Fibroblast of skin of back (primary cell): Measurements from ENCODE around the gene PDLIM5.

Experiments
- DNase-seq: peaks from one replicate; pipeline ENCODE4 v3.0.0-alpha.2; 2013

PDLIM5 gene

DNA sequence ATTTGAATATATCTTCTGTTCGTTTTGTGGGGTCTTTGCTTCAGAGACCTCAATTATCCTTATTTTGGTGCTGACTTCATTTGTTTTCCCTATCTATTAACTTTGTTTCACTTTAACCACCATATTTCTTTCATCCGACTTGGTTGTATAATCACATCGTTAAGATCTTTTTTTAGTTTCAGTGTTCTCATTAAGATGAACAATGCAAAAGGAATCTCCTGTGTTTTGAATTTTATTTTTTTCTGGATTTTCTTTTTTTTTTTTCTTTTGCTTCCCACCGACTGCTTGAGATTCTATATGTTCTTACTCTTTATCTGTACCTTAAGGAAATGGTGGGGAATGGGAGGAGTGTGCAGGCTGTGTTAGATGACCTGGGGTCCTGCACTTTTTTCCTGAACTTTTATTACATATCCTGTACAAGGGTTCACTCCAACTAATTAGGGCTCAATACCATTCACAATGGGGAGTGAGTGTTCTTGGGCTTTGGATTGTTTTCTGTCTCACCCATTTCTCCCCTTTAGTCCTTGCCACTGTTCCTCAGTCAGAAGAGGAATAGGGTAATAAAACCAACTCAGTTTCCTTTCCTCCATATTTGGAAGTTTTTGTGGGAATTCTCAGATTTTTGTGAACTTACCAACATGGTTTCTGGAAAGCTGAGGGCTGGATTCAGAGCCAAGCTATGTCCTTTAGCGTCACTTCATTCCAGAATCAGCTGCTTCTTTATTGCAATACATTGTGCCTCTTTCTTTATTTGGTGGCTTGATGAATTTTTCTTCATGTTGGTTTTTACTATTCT is 262.8 kb downstream of the PDLIM5 start:
- peak; percentile 81 for DNase-seq

DNA sequence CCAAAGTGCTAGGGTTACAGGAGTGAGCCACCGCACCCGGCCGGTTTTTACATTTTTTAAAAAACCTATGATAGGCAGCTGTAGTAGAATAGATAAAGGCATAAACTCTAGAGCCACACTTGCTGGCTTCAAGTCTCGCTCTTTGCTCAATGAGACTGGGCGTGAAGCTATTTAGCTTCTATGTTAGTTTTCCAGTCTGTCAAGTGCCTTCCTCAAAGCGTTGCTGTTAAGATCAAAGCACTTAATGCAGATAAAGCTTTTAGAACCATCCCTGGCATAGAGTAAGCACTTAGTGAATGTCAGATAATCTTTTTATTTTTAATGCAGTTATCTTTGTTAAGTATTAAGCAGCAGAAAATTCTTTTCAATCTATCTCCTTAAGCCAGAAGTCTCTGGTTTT is 264.0 kb downstream of the PDLIM5 start:
- DNase-seq = no peak
